Sigmoid colon (tissue), 3 donors: ENCODE results near the gene AUTS2.

ENCODE experiments used
- CTCF ChIP-seq, 4 experiments: fragments of 450-650 bp in 3 of 4; fragments of 200-600 bp in 1 of 4; IDR thresholded peaks; one replicate each; pipeline ENCODE4 v1.5.1; 2016 to 2019; ENCODE audit warnings: antibody characterized with exemption in 4 of 4, mild to moderate bottlenecking in 3 of 4, moderate library complexity in 2 of 4
- POLR2A ChIP-seq, 2 donors: fragments of 450-650 bp; IDR thresholded peaks; one replicate each; pipeline ENCODE4 v1.6.1; 2016; ENCODE audit warnings: antibody characterized with exemption in 2 of 2, mild to moderate bottlenecking in 2 of 2, moderate library complexity in 2 of 2

- TF ChIP-seq POLR2A (IDR thresholded peaks at IDR 0.05) (no peak), CTCF (IDR thresholded peaks at IDR 0.05) (no peak)
These were observed 560.8 kb downstream of the AUTS2 start for GRCh38 chr7:70159121-70159520.
